Calu3 (cell line): ENCODE measurements around the gene TMEM170A. TPM values are rescaled to one million over a fixed set of nuclear protein-coding genes. Genes with fewer than 3 reads are reported as not detected.
"Not testable (repeated sequence)": the region's sequence is repeated elsewhere in the genome, so short reads cannot be mapped to it uniquely, and the experiment has no call there.

Experiments used
- BruUV-seq: library from RNA; stranded (reverse); fragments of 400-500 nt; replicated peaks from 2 replicates; lab custom pipeline; 2021; lab: Mats Ljungman, UMichigan
- CTCF ChIA-PET: fragments of 300-600 bp; sonication (Branson Sonifier 250); formaldehyde crosslinking; loops from one replicate; lab custom pipeline; 2022; ENCODE audit warnings: antibody characterized with exemption; lab: Charles Lee
- DNase-seq: peaks from one replicate; pipeline ENCODE4 v3.0.0; 2022
- H3K27ac Mint-ChIP-seq: one replicate; pipeline ENCODE4 v1.8.0; 2022; ENCODE audit warnings: mixed read lengths; ENCODE audit not compliant: unreplicated experiment
- H3K27me3 Mint-ChIP-seq: one replicate; pipeline ENCODE4 v1.8.0; 2022; ENCODE audit warnings: mixed read lengths; ENCODE audit not compliant: unreplicated experiment
- H3K36me3 Mint-ChIP-seq: one replicate; pipeline ENCODE4 v1.8.0; 2022; ENCODE audit warnings: mild to moderate bottlenecking, moderate library complexity, mixed read lengths; ENCODE audit not compliant: insufficient read depth, unreplicated experiment
- H3K4me1 Mint-ChIP-seq: one replicate; pipeline ENCODE4 v1.8.0; 2022; ENCODE audit warnings: mild to moderate bottlenecking, low read depth, mixed read lengths; ENCODE audit not compliant: unreplicated experiment
- H3K4me3 Mint-ChIP-seq: one replicate; pipeline ENCODE4 v1.8.0; 2022; ENCODE audit warnings: mild to moderate bottlenecking, low read depth, moderate library complexity, mixed read lengths; ENCODE audit not compliant: unreplicated experiment
- H3K9me3 Mint-ChIP-seq: one replicate; pipeline ENCODE4 v1.8.0; 2022; ENCODE audit warnings: low read depth, mixed read lengths; ENCODE audit not compliant: unreplicated experiment
- CTCF ChIP-seq: fragments of 200-600 bp; IDR thresholded peaks from one replicate; pipeline ENCODE4 v1.8.0; 2022; ENCODE audit warnings: antibody characterized with exemption; ENCODE audit not compliant: unreplicated experiment
- intact Hi-C: fragments of 100-400 bp; cut with micrococcal nuclease; formaldehyde crosslinking; loops from one replicate; pipeline ENCODE4 v1.10.0; 2022; ENCODE audit not compliant: unreplicated experiment
- total RNA-seq: library from RNA; stranded (reverse); gene quantifications from 2 replicates; pipeline ENCODE4 v1.2.3, GENCODE V29; 2022

Gene TMEM170A
- total RNA-seq, 1 experiment from 2014 or later = 52.5 TPM

GRCh38 chr16:75472908-75473877, 8.7 kb upstream of the TMEM170A start:
- H3K27ac Mint-ChIP-seq = no peak overlapping the region
- H3K4me3 Mint-ChIP-seq = no peak overlapping the region
- peaks cover 11% of the 10 kb centered on the region for H3K27me3 Mint-ChIP-seq
- no TSS peak for BruUV-seq
- no peaks in the 10 kb centered on the region for H3K36me3 Mint-ChIP-seq
- TF ChIP-seq CTCF = no peak
- no peak for DNase-seq
- CTCF ChIA-PET = interaction anchor here (1.5 to 1.7 kb wide), 2 partner anchors 44 to 77 kb away, joined by 3 to 12 read pairs; no protein-coding TSS in a partner anchor
- no peaks in the 10 kb centered on the region for H3K9me3 Mint-ChIP-seq
- peaks cover 17% of the 10 kb centered on the region for H3K4me1 Mint-ChIP-seq
- intact Hi-C loops = loop anchor here (1.0 to 5.0 kb wide), 2 partner anchors 44 to 289 kb away; no protein-coding TSS in a partner anchor

GRCh38 chr16:75471723-75472633, 7.5 kb upstream of the TMEM170A start:
- peak; percentile 64 for DNase-seq
- H3K9me3 Mint-ChIP-seq = no peaks in the 10 kb centered on the region
- H3K36me3 Mint-ChIP-seq = no peaks in the 10 kb centered on the region
- peaks cover 9% of the 10 kb centered on the region for H3K4me1 Mint-ChIP-seq
- no peaks in the 10 kb centered on the region for H3K27me3 Mint-ChIP-seq
- H3K4me3 Mint-ChIP-seq = no peak overlapping the region
- intact Hi-C loops = loop anchor here (1.0 to 5.0 kb wide), 3 partner anchors 45 to 290 kb away; partner anchors contain the start of gene TMEM231
- no TSS peak for BruUV-seq
- CTCF ChIA-PET = interaction anchor here (0.7 to 1.7 kb wide), 4 partner anchors 25 to 78 kb away, joined by 3 to 12 read pairs (median 7); no protein-coding TSS in a partner anchor
- TF ChIP-seq CTCF = peak; percentile 55
- H3K27ac Mint-ChIP-seq = no peak overlapping the region

- H3K27ac Mint-ChIP-seq = no peak overlapping the region
- H3K27me3 Mint-ChIP-seq = no peaks in the 10 kb centered on the region
- intact Hi-C loops = no loop called here
- no peak for DNase-seq
- CTCF ChIA-PET = interaction anchor here (1.1 to 1.2 kb wide), 2 partner anchors 33 to 50 kb away, joined by 3 read pairs; no protein-coding TSS in a partner anchor
- peaks cover 26% of the 10 kb centered on the region for H3K4me1 Mint-ChIP-seq
- no peak overlapping the region for H3K4me3 Mint-ChIP-seq
- BruUV-seq = no TSS peak
- no peak for TF ChIP-seq CTCF
- H3K36me3 Mint-ChIP-seq = peaks cover 25% of the 10 kb centered on the region
- H3K9me3 Mint-ChIP-seq = no peaks in the 10 kb centered on the region
Measured at GRCh38 chr16:75466760-75467159, 2.3 kb upstream of the TMEM170A start.

- CTCF ChIA-PET = interaction anchor here (0.6 to 2.4 kb wide), 5 partner anchors 10 to 264 kb away, joined by 3 to 13 read pairs (median 4); no protein-coding TSS in a partner anchor
- H3K4me1 Mint-ChIP-seq = peaks cover 45% of the 10 kb centered on the region
- H3K9me3 Mint-ChIP-seq, BruUV-seq, H3K27me3 Mint-ChIP-seq: not testable (repeated sequence)
- H3K4me3 Mint-ChIP-seq = peak overlapping the region; percentile 93
- H3K27ac Mint-ChIP-seq = peak overlapping the region; percentile 83
- intact Hi-C loops = loop anchor here (5.0 kb wide), 2 partner anchors 159 to 266 kb away; partner anchors contain the start of gene ADAT1
- peak; percentile 61 for DNase-seq
- peaks cover 36% of the 10 kb centered on the region for H3K36me3 Mint-ChIP-seq
Measured at GRCh38 chr16:75463389-75464121, 934 bp downstream of the TMEM170A start.
